ENCODE results near the gene ALDH1A3.
A peak's percentile ranks its signal among the peaks of the same experiment; 100 is the strongest.

ALDH1A3 gene

GRCh38 chr15:100929641-100930042, 50.0 kb downstream of the ALDH1A3 start:
- DNase-seq = peak; percentile 78

GRCh38 chr15:100930306-100930848, 50.7 kb downstream of the ALDH1A3 start:
- DNase-seq = peak; percentile 39

- DNase-seq = no peak
Measured at GRCh38 chr15:100931143-100931890, 51.7 kb downstream of the ALDH1A3 start.

- no peak for DNase-seq
Measured at GRCh38 chr15:100932676-100933348, 53.2 kb downstream of the ALDH1A3 start.

- DNase-seq = no peak
Measured at GRCh38 chr15:100934166-100934565, 54.5 kb downstream of the ALDH1A3 start.

- DNase-seq = no peak
Measured at GRCh38 chr15:100934726-100935125, 55.1 kb downstream of the ALDH1A3 start.

- no peak for DNase-seq
Measured at GRCh38 chr15:100937171-100937570, 57.5 kb downstream of the ALDH1A3 start.

GRCh38 chr15:100939791-100940190, 60.2 kb downstream of the ALDH1A3 start:
- DNase-seq = no peak

GRCh38 chr15:100940767-100941379, 61.2 kb downstream of the ALDH1A3 start:
- DNase-seq = no peak

- DNase-seq = no peak
Measured at GRCh38 chr15:100941536-100941935, 61.9 kb downstream of the ALDH1A3 start.

- peak; percentile 22 for DNase-seq
Measured at GRCh38 chr15:100942656-100943425, 63.2 kb downstream of the ALDH1A3 start.

- DNase-seq = peak; percentile 72
Measured at GRCh38 chr15:100944244-100944895, 64.7 kb downstream of the ALDH1A3 start.

GRCh38 chr15:100944986-100945385, 65.4 kb downstream of the ALDH1A3 start:
- peak; percentile 93 for DNase-seq

GRCh38 chr15:100947760-100948429, 68.3 kb downstream of the ALDH1A3 start:
- peak; percentile 29 for DNase-seq

GRCh38 chr15:100948430-100948762, 68.8 kb downstream of the ALDH1A3 start:
- DNase-seq = no peak

GRCh38 chr15:100949691-100950090, 70.1 kb downstream of the ALDH1A3 start:
- DNase-seq = no peak

GRCh38 chr15:100951965-100952364, 72.3 kb downstream of the ALDH1A3 start:
- DNase-seq = no peak

GRCh38 chr15:100952566-100952965, 72.9 kb downstream of the ALDH1A3 start:
- peak; percentile 48 for DNase-seq

GRCh38 chr15:100958326-100959065, 78.9 kb downstream of the ALDH1A3 start:
- DNase-seq = no peak

- no peak for DNase-seq
Measured at GRCh38 chr15:100959066-100960050, 79.7 kb downstream of the ALDH1A3 start.

All from NCI-H2171 treated with DMSO at 0.1 percent for 48 hours (cell line).